SK-N-SH (cell line): ENCODE measurements around the gene ZNF791. TPM values are rescaled to one million over a fixed set of nuclear protein-coding genes. Genes with fewer than 3 reads are reported as not detected.

Experiments used
- CTCF ChIA-PET: fragments of 300-600, 350-600 bp; formaldehyde crosslinking; extraction: SDS; loops from one replicate; lab custom pipeline; 2021; lab: Yijun Ruan, JAX
- POLR2A ChIA-PET: fragments of 350-600 bp; sonication (Branson Sonifier 250); formaldehyde crosslinking; extraction: SDS; loops from one replicate; lab custom pipeline; 2020; ENCODE audit warnings: antibody characterized with exemption, inconsistent platforms; lab: Yijun Ruan, JAX
- DNase-seq: peaks from one replicate; pipeline ENCODE4 v3.0.0; 2012
- H2AFZ ChIP-seq: fragments of 200-600 bp; sonication (generic); 2 replicates; pipeline ENCODE4 v1.8.1; 2016; ENCODE audit warnings: antibody characterized with exemption, mild to moderate bottlenecking, low read depth
- H3F3A ChIP-seq: fragments of 200-600 bp; sonication (generic); replicated peaks from 2 replicates; pipeline ENCODE3; 2016; ENCODE audit warnings: antibody characterized with exemption, mild to moderate bottlenecking; ENCODE audit not compliant: insufficient read depth
- H3K27ac ChIP-seq, 2 experiments: fragments of 200-500 bp in 1 of 2; fragments of 200-600 bp in 1 of 2; sonication (Bioruptor generic) in 1 of 2; sonication (generic), shearing (Covaris generic) in 1 of 2; 2 replicates each; pipeline versions ENCODE4 v1.5.1 to v1.6.1; 2014 to 2016; ENCODE audit warnings: low read depth in 2 of 2, inconsistent platforms in 1 of 2, low read length in 1 of 2, mild to moderate bottlenecking in 1 of 2, mixed read lengths in 1 of 2
- H3K27me3 ChIP-seq: fragments of 200-600 bp; sonication (generic), shearing (Covaris generic); 2 replicates; pipeline ENCODE4 v1.6.1; 2016; ENCODE audit warnings: mixed run types; ENCODE audit not compliant: insufficient read depth
- H3K36me3 ChIP-seq, 2 experiments: fragments of 200-500 bp in 1 of 2; fragments of 200-600 bp in 1 of 2; sonication (Bioruptor generic) in 1 of 2; sonication (generic) in 1 of 2; replicated peaks in 1 of 2; 2 replicates each; pipeline versions ENCODE3 to v1.5.1; 2014 to 2016; ENCODE audit warnings: low read length in 1 of 2, mild to moderate bottlenecking in 1 of 2; ENCODE audit not compliant: insufficient read depth in 2 of 2, control insufficient read depth in 1 of 2
- H3K4me1 ChIP-seq, 2 experiments: fragments of 200-500 bp in 1 of 2; fragments of 200-600 bp in 1 of 2; sonication (Bioruptor generic) in 1 of 2; sonication (generic), shearing (Covaris generic) in 1 of 2; 2 replicates each; pipeline versions ENCODE4 v1.5.1 to v1.6.1; 2014 to 2016; ENCODE audit warnings: low read depth in 1 of 2, low read length in 1 of 2, mixed run types in 1 of 2; ENCODE audit not compliant: insufficient read depth in 2 of 2, control insufficient read depth in 1 of 2
- H3K4me2 ChIP-seq: fragments of 200-600 bp; sonication (generic), shearing (Covaris generic); 2 replicates; pipeline ENCODE4 v1.6.1; 2017; ENCODE audit warnings: mixed run types
- H3K4me3 ChIP-seq, 2 experiments: fragments of 200-500 bp in 1 of 2; fragments of 200-600 bp in 1 of 2; sonication (Bioruptor generic) in 1 of 2; sonication (generic), shearing (Covaris generic) in 1 of 2; 2 replicates each; pipeline versions ENCODE4 v1.5.1 to v1.8.1; 2014 to 2016; ENCODE audit warnings: low read depth in 2 of 2, inconsistent platforms in 1 of 2, low read length in 1 of 2, mild to moderate bottlenecking in 1 of 2, mixed read lengths in 1 of 2, moderate library complexity in 1 of 2
- H3K79me2 ChIP-seq: fragments of 200-600 bp; sonication (generic); 2 replicates; pipeline ENCODE4 v1.8.1; 2017; ENCODE audit warnings: mild to moderate bottlenecking; ENCODE audit not compliant: insufficient read depth
- H3K9ac ChIP-seq: fragments of 200-600 bp; sonication (generic); 2 replicates; pipeline ENCODE4 v1.6.1; 2017; ENCODE audit warnings: mixed run types
- H3K9me2 ChIP-seq: fragments of 200-600 bp; sonication (generic); 2 replicates; pipeline ENCODE4 v1.6.1; 2017; ENCODE audit warnings: mixed run types
- H3K9me3 ChIP-seq: fragments of 200-600 bp; sonication (generic); 2 replicates; pipeline ENCODE4 v1.6.1; 2017; ENCODE audit warnings: mixed run types, mild to moderate bottlenecking, moderate library complexity
- H4K20me1 ChIP-seq: fragments of 200-600 bp; sonication (generic); 2 replicates; pipeline ENCODE4 v1.6.1; 2017; ENCODE audit warnings: mild to moderate bottlenecking, mixed run types; ENCODE audit not compliant: insufficient read depth
- CHD2 ChIP-seq: fragments of 150-350 bp; IDR thresholded peaks from 2 replicates; pipeline ENCODE4 v1.6.1; 2018; ENCODE audit warnings: low read length; ENCODE audit not compliant: partially characterized antibody
- CTCF ChIP-seq: fragments of 200-600 bp; sonication (generic); IDR thresholded peaks from 2 replicates; pipeline ENCODE4 v1.6.1; 2017; ENCODE audit warnings: antibody characterized with exemption, mild to moderate bottlenecking, moderate library complexity
- ELF1 ChIP-seq: IDR thresholded peaks from 2 replicates; pipeline ENCODE4 v1.4.0; 2012
- EP300 ChIP-seq, 2 experiments: IDR thresholded peaks; 2 replicates each; pipeline versions ENCODE4 v1.4.0 to v1.6.1; 2012; ENCODE audit warnings: borderline replicate concordance in 1 of 2, low read depth in 1 of 2, low read length in 1 of 2
- EZH2phosphoT487 ChIP-seq: fragments of 200-600 bp; sonication (generic); IDR thresholded peaks from 2 replicates; pipeline ENCODE4 v1.6.1; 2017; ENCODE audit warnings: low read depth, mixed run types, mild to moderate bottlenecking, antibody characterized with exemption, moderate library complexity, borderline replicate concordance
- FOSL2 ChIP-seq: IDR thresholded peaks from 2 replicates; pipeline ENCODE4 v1.4.0; 2012; ENCODE audit warnings: low read depth, mild to moderate bottlenecking, moderate library complexity, borderline replicate concordance
- FOXJ3 ChIP-seq: sonication (generic); formaldehyde crosslinking; IDR thresholded peaks from 2 replicates; pipeline ENCODE4 v1.5.1; 2020; ENCODE audit warnings: mild to moderate bottlenecking, missing genetic modification reagents
- GABPA ChIP-seq: IDR thresholded peaks from 2 replicates; pipeline ENCODE4 v1.4.0; 2012; ENCODE audit warnings: low read depth, mild to moderate bottlenecking
- GATA2 ChIP-seq: sonication (generic); formaldehyde crosslinking; IDR thresholded peaks from 2 replicates; pipeline ENCODE4 v1.5.0; 2020; ENCODE audit warnings: mild to moderate bottlenecking, missing genetic modification reagents
- MEF2A ChIP-seq: IDR thresholded peaks from 2 replicates; pipeline ENCODE4 v1.4.0; 2012; ENCODE audit warnings: low read depth, borderline replicate concordance
- MXI1 ChIP-seq: IDR thresholded peaks from 2 replicates; pipeline ENCODE4 v1.6.1; 2012; ENCODE audit warnings: mild to moderate bottlenecking, low read depth, low read length, improper control_type of control experiment
- NRF1 ChIP-seq: IDR thresholded peaks from 2 replicates; pipeline ENCODE4 v1.6.1; 2012; ENCODE audit warnings: low read depth, mild to moderate bottlenecking, low read length
- POLR2AphosphoS5 ChIP-seq: IDR thresholded peaks from 2 replicates; pipeline ENCODE4 v1.6.1; 2012; ENCODE audit warnings: low read depth, low read length
- RAD21 ChIP-seq: IDR thresholded peaks from 2 replicates; pipeline ENCODE4 v1.6.1; 2012; ENCODE audit warnings: mild to moderate bottlenecking, low read length
- RFX5 ChIP-seq: IDR thresholded peaks from 2 replicates; pipeline ENCODE4 v1.6.1; 2012; ENCODE audit warnings: mild to moderate bottlenecking, improper control_type of control experiment, low read length
- SIN3A ChIP-seq: IDR thresholded peaks from 2 replicates; pipeline ENCODE4 v1.6.1; 2012; ENCODE audit warnings: low read depth, mild to moderate bottlenecking, low read length, moderate library complexity, borderline replicate concordance
- TAF1 ChIP-seq: IDR thresholded peaks from 2 replicates; pipeline ENCODE4 v1.6.1; 2012; ENCODE audit warnings: low read depth, mild to moderate bottlenecking, low read length, moderate library complexity, borderline replicate concordance
- TCF12 ChIP-seq: IDR thresholded peaks from 2 replicates; pipeline ENCODE4 v1.4.0; 2012
- YY1 ChIP-seq: IDR thresholded peaks from 2 replicates; pipeline ENCODE4 v1.4.0; 2012; ENCODE audit warnings: low read depth, mild to moderate bottlenecking
- ZBTB33 ChIP-seq: IDR thresholded peaks from 2 replicates; pipeline ENCODE4 v1.4.0; 2012; ENCODE audit warnings: low read depth, borderline replicate concordance
- WGBS: methylation state at CpG from one replicate; pipeline ENCODE4 v1.1.6; 2017; ENCODE audit warnings: low lambda C conversion rate; 5-methylcytosine and 5-hydroxymethylcytosine counted together
- polyA plus RNA-seq, 3 experiments: library from polyadenylated mRNA; depleted of rRNA; stranded (reverse); fragments of >200 nt; gene quantifications; 2 replicates each; pipeline ENCODE4 v1.2.3, GENCODE V29; 2012
- TF ChIP-seq, protein P1 (sequence below): IDR thresholded peaks from 2 replicates; pipeline ENCODE4 v1.4.0; 2012; ENCODE audit warnings: low read depth
- TF ChIP-seq, protein P2 (sequence below): IDR thresholded peaks from 2 replicates; pipeline ENCODE4; 2012

Gene ZNF791
- polyA plus RNA-seq, 1 of the 3 experiments (the other 2 are of a cell fraction): 8.9 TPM

DNA sequence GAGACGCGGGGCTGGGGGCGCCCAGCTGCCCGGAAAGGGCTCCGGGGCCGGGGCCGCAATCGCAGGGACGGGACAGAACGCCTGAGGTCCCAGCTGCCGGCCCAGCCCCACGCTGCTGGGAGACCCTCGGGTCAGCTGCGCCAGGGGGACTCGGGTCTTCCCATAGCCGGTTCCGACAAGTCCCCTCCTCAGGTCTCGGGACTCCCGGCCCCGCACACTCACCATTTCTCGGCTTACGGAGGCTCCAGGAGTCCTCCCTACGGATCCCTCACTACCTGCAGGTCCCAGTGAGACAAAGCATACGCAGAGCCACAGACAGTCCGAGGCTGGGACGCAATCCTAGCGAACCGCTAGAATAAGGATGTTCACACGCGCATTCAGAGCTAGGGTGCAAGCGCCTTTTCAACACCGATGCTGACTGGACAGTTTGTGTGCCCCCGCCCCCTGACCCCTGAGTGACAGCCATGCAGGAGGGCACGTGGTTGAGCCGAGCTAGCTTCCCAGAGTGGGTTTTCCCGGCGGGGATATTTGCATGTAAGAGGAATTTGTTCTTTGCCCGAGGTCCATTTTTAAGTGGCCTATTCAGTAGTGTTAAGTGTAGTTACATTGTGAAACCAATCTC, 13.7 kb upstream of the ZNF791 start (continued):
- TF ChIP-seq CTCF (no peak), MEF2A (no peak), ZBTB33 (no peak), RFX5 (no peak), TAF1 (no peak), MXI1 (no peak), ELF1 (no peak), EZH2phosphoT487 (no peak), GATA2 (CRISPR knock-in tag) (no peak)
- TF ChIP-seq, all 33 proteins: peak for 0

DNA sequence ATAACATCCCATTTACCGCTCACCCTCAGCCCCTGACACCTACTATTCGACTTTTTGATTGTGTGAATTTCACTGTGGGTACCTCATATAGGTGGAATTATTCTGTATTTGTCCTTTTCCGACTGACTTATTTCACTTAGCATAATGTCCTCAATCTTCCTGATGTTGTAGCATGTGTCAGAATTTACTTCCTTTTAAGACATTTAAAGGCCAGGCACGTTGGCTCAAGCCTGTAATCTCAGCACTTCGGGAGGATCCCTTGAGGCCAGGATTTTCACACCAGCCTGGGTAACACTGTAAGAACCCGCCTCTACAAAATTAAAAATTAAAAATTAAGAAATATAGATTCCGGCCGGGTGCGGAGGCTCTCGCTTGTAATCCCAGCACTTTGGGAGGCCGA, 13.1 kb upstream of the ZNF791 start:
- ChIA-PET POLR2A (no interaction called here), CTCF (interaction anchor here (0.8 kb wide), 1 partner anchor 34 kb away, joined by 3 read pairs; no protein-coding TSS in a partner anchor)
- Histone ChIP-seq H3K27ac (no peak overlapping the region), H3K9ac (no peak overlapping the region), H3K27me3 (no peaks in the 10 kb centered on the region), H3K9me3 (no peaks in the 10 kb centered on the region), H4K20me1 (no peaks in the 10 kb centered on the region), H3K4me1 (no peaks in the 10 kb centered on the region), H3F3A (no peaks in the 10 kb centered on the region), H3K4me2 (no peak overlapping the region), H2AFZ (no peak overlapping the region), H3K36me3 (peaks cover 6 to 15% of the 10 kb centered on the region in 2 experiments), H3K4me3 (no peak overlapping the region), H3K9me2 (no peaks in the 10 kb centered on the region), H3K79me2 (no peaks in the 10 kb centered on the region)
- WGBS: 89% methylated on average over 11 of the region's 11 CpGs
- no peak for DNase-seq
- no peak for TF ChIP-seq EP300 (IDR thresholded peaks at IDR 0.05; ENCODE audit: borderline replicate concordance in 1 of 2, low read depth in 1 of 2, low read length in 1 of 2)
- TF ChIP-seq ZBTB33: no peak
- TF ChIP-seq GABPA: no peak
- no peak for TF ChIP-seq NRF1
- no peak for TF ChIP-seq CHD2
- no peak for TF ChIP-seq FOXJ3
- TF ChIP-seq MEF2A: no peak
- TF ChIP-seq, protein P1, sequence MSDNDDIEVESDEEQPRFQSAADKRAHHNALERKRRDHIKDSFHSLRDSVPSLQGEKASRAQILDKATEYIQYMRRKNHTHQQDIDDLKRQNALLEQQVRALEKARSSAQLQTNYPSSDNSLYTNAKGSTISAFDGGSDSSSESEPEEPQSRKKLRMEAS: no peak
- TF ChIP-seq RAD21: no peak
- TF ChIP-seq, protein P2, sequence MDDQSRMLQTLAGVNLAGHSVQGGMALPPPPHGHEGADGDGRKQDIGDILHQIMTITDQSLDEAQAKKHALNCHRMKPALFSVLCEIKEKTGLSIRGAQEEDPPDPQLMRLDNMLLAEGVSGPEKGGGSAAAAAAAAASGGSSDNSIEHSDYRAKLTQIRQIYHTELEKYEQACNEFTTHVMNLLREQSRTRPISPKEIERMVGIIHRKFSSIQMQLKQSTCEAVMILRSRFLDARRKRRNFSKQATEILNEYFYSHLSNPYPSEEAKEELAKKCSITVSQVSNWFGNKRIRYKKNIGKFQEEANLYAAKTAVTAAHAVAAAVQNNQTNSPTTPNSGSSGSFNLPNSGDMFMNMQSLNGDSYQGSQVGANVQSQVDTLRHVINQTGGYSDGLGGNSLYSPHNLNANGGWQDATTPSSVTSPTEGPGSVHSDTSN: no peak
- TF ChIP-seq POLR2AphosphoS5: no peak
- TF ChIP-seq GATA2 (CRISPR knock-in tag): no peak
- no peak for TF ChIP-seq SIN3A
- TF ChIP-seq YY1: no peak
- TF ChIP-seq TCF12: no peak
- TF ChIP-seq CTCF: no peak
- TF ChIP-seq FOSL2: no peak
- no peak for TF ChIP-seq ELF1
